Cardiac fibroblast (primary cell): ENCODE data around the gene PSRC1.

Source experiments
- DNase-seq, 2 donors: peaks; one replicate each; pipeline versions ENCODE4 v3.0.0 to v3.0.0-alpha.2; 2010; ENCODE audit warnings: low read depth in 2 of 2
- H3K4me3 ChIP-seq, 2 donors: replicated peaks in 1 of 2; 1 replicate in 1 of 2; 2 replicates in 1 of 2; pipeline ENCODE4 v1.5.1; 2011; ENCODE audit warnings: low read depth in 2 of 2, low read length in 2 of 2, mild to moderate bottlenecking in 2 of 2, moderate library complexity in 1 of 2
- CTCF ChIP-seq: IDR thresholded peaks from one replicate; pipeline ENCODE4 v1.5.1; 2011; ENCODE audit warnings: low read depth, mild to moderate bottlenecking, low read length, inconsistent platforms

Gene PSRC1

GRCh38 chr1:109262231-109263055 lies 20.5 kb downstream of the PSRC1 start:
- no peak for TF ChIP-seq CTCF
- DNase-seq = no peak
- H3K4me3 ChIP-seq = no peak overlapping the region

GRCh38 chr1:109261578-109261977 lies 21.4 kb downstream of the PSRC1 start:
- TF ChIP-seq CTCF = no peak
- H3K4me3 ChIP-seq = no peak overlapping the region
- DNase-seq = no peak

- no peak for TF ChIP-seq CTCF
- H3K4me3 ChIP-seq = no peak overlapping the region
- DNase-seq = no peak
Observed at GRCh38 chr1:109261006-109261405, 21.9 kb downstream of the PSRC1 start.

GRCh38 chr1:109259674-109260557 lies 23.0 kb downstream of the PSRC1 start:
- no peak overlapping the region for H3K4me3 ChIP-seq
- no peak for DNase-seq
- TF ChIP-seq CTCF = no peak

- DNase-seq = no peak
- no peak for TF ChIP-seq CTCF
- no peak overlapping the region for H3K4me3 ChIP-seq
Observed at GRCh38 chr1:109258481-109259466, 24.2 kb downstream of the PSRC1 start.

GRCh38 chr1:109257682-109258421 lies 25.1 kb downstream of the PSRC1 start:
- DNase-seq = no peak
- TF ChIP-seq CTCF = no peak
- H3K4me3 ChIP-seq = no peak overlapping the region
